SK-N-SH treated with all-trans-retinoic acid at 6 μM for 48 hours (cell line): ENCODE results near the gene PRDM15.

Source experiments
- ARNTL ChIP-seq: fragments of 450-650 bp; formaldehyde crosslinking; IDR thresholded peaks from 2 replicates; pipeline ENCODE4 v1.5.0; 2020; ENCODE audit warnings: low read depth, mild to moderate bottlenecking, moderate library complexity, borderline replicate concordance
- TOX ChIP-seq: fragments of 250-450 bp; sonication (Bioruptor Pico); IDR thresholded peaks from 2 replicates; pipeline ENCODE4 v1.8.0; 2021; ENCODE audit warnings: mild to moderate bottlenecking, moderate library complexity, borderline replicate concordance
- ZNF8 ChIP-seq: fragments of 450-650 bp; formaldehyde crosslinking; IDR thresholded peaks from 2 replicates; pipeline ENCODE4 v1.5.0; 2020; ENCODE audit warnings: mild to moderate bottlenecking, moderate library complexity
- TF ChIP-seq, protein P1 (sequence below): fragments of 250-450 bp; sonication (Bioruptor Pico); IDR thresholded peaks from 2 replicates; pipeline ENCODE4 v1.5.1; 2021; ENCODE audit warnings: mild to moderate bottlenecking, moderate library complexity
- TF ChIP-seq, protein P2 (sequence below): fragments of 250-450 bp; sonication (Bioruptor Pico); IDR thresholded peaks from 2 replicates; pipeline ENCODE4 v1.8.0; 2021; ENCODE audit warnings: low read depth, mild to moderate bottlenecking, moderate library complexity, borderline replicate concordance

DNA sequence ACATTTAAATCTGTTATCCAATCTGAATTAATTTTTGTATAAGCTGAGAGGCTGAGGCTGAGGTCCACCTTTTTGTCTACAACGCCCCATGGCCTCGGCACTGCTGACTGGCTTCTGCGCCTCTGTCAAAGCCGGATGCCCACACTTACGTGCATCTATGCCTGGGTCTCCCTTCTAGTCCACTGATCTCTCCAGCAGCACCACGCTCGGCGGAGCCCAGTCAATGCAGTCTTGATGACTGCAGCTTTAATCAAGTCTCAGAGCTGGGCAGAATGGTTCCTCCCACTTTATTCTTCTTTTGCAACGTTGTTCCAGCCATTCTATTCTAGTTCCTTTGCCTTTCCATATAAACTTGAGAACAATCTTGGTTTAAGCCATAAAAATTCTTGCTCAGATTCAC is 9.4 kb downstream of the PRDM15 start:
- TF ChIP-seq, protein P1, sequence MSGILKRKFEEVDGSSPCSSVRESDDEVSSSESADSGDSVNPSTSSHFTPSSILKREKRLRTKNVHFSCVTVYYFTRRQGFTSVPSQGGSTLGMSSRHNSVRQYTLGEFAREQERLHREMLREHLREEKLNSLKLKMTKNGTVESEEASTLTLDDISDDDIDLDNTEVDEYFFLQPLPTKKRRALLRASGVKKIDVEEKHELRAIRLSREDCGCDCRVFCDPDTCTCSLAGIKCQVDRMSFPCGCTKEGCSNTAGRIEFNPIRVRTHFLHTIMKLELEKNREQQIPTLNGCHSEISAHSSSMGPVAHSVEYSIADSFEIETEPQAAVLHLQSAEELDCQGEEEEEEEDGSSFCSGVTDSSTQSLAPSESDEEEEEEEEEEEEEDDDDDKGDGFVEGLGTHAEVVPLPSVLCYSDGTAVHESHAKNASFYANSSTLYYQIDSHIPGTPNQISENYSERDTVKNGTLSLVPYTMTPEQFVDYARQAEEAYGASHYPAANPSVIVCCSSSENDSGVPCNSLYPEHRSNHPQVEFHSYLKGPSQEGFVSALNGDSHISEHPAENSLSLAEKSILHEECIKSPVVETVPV (CRISPR knock-in tag), result no peak
- TF ChIP-seq TOX (CRISPR knock-in tag) (no peak), ARNTL (CRISPR knock-in tag) (no peak), ZNF8 (CRISPR knock-in tag) (no peak)
- TF ChIP-seq, protein P2, sequence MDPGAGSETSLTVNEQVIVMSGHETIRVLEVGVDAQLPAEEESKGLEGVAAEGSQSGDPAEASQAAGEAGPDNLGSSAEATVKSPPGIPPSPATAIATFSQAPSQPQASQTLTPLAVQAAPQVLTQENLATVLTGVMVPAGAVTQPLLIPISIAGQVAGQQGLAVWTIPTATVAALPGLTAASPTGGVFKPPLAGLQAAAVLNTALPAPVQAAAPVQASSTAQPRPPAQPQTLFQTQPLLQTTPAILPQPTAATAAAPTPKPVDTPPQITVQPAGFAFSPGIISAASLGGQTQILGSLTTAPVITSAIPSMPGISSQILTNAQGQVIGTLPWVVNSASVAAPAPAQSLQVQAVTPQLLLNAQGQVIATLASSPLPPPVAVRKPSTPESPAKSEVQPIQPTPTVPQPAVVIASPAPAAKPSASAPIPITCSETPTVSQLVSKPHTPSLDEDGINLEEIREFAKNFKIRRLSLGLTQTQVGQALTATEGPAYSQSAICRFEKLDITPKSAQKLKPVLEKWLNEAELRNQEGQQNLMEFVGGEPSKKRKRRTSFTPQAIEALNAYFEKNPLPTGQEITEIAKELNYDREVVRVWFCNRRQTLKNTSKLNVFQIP (CRISPR knock-in tag), result no peak
